Left kidney (tissue), 2 donors: ENCODE results near the gene CACNA1D. TPM values are rescaled to one million over a fixed set of nuclear protein-coding genes. Genes with fewer than 3 reads are reported as not detected.
"Not testable (repeated sequence)": the region's sequence is repeated elsewhere in the genome, so short reads cannot be mapped to it uniquely, and the experiment has no call there.

Source experiments
- DNase-seq: peaks from one replicate; pipeline ENCODE4 v3.0.0-alpha.2; 2013
- polyA plus RNA-seq: library from polyadenylated mRNA; unstranded; fragments of 120-200 nt; gene quantifications from one replicate; pipeline ENCODE4 v1.2.1, GENCODE V29; 2013; ENCODE audit not compliant: insufficient read length

The CACNA1D gene
- polyA plus RNA-seq, 1 donor, result 21.9 TPM

- no peak for DNase-seq
Measured at GRCh38 chr3:53614307-53614706, 119.9 kb downstream of the CACNA1D start.

GRCh38 chr3:53616321-53616720 is 121.9 kb downstream of the CACNA1D start:
- peak; percentile 33 for DNase-seq

- no peak for DNase-seq
Measured at GRCh38 chr3:53616971-53617892, 122.8 kb downstream of the CACNA1D start.

GRCh38 chr3:53617893-53618523 is 123.6 kb downstream of the CACNA1D start:
- DNase-seq, result no peak

GRCh38 chr3:53618524-53618906 is 124.1 kb downstream of the CACNA1D start:
- DNase-seq, result no peak

GRCh38 chr3:53618936-53619335 is 124.5 kb downstream of the CACNA1D start:
- no peak for DNase-seq

GRCh38 chr3:53624061-53624857 is 129.8 kb downstream of the CACNA1D start:
- DNase-seq, result no peak

- no peak for DNase-seq
Measured at GRCh38 chr3:53626876-53627275, 132.5 kb downstream of the CACNA1D start.

- no peak for DNase-seq
Measured at GRCh38 chr3:53628536-53629401, 134.4 kb downstream of the CACNA1D start.

GRCh38 chr3:53629402-53629723 is 135.0 kb downstream of the CACNA1D start:
- DNase-seq, result no peak

GRCh38 chr3:53630547-53630946 is 136.1 kb downstream of the CACNA1D start:
- no peak for DNase-seq

GRCh38 chr3:53633197-53633787 is 138.9 kb downstream of the CACNA1D start:
- no peak for DNase-seq

- no peak for DNase-seq
Measured at GRCh38 chr3:53635041-53635440, 140.6 kb downstream of the CACNA1D start.

- DNase-seq, result not testable (repeated sequence)
Measured at GRCh38 chr3:53638806-53639205, 144.4 kb downstream of the CACNA1D start.

- no peak for DNase-seq
Measured at GRCh38 chr3:53641397-53641796, 147.0 kb downstream of the CACNA1D start.

GRCh38 chr3:53642211-53642610 is 147.8 kb downstream of the CACNA1D start:
- no peak for DNase-seq

GRCh38 chr3:53643757-53644156 is 149.3 kb downstream of the CACNA1D start:
- DNase-seq, result no peak

GRCh38 chr3:53645754-53646153 is 151.3 kb downstream of the CACNA1D start:
- DNase-seq, result no peak

GRCh38 chr3:53646723-53647122 is 152.3 kb downstream of the CACNA1D start:
- no peak for DNase-seq

GRCh38 chr3:53649816-53650215 is 155.4 kb downstream of the CACNA1D start:
- DNase-seq, result no peak

GRCh38 chr3:53650424-53650823 is 156.0 kb downstream of the CACNA1D start:
- DNase-seq, result no peak
